IMR-90 (cell line): ENCODE data around the gene DICER1. TPM values are rescaled to one million over a fixed set of nuclear protein-coding genes. Genes with fewer than 3 reads are reported as not detected.

Experiments
- ATAC-seq: fragments of 200-7000 bp; cut with Tn5 transposase; 2 replicates; pipeline ENCODE4 v1.9.1; 2020; ENCODE audit warnings: low read depth, mild to moderate bottlenecking, moderate library complexity
- BruUV-seq: library from RNA; stranded (reverse); fragments of 400-500 nt; replicated peaks from 2 replicates; lab custom pipeline; 2021; lab: Mats Ljungman, UMichigan
- CTCF ChIA-PET: fragments of 300-600 bp; formaldehyde crosslinking; extraction: SDS; loops from one replicate; lab custom pipeline; 2021; ENCODE audit warnings: antibody characterized with exemption; lab: Yijun Ruan, JAX
- POLR2A ChIA-PET: fragments of 300-600 bp; sonication (Branson Sonifier 250); formaldehyde crosslinking; loops from one replicate; lab custom pipeline; 2022; ENCODE audit warnings: antibody characterized with exemption; ENCODE audit not compliant: unreplicated experiment; lab: Charles Lee
- DNase-seq: peaks from one replicate; pipeline ENCODE4 v3.0.0; 2013
- H2AFZ ChIP-seq: replicated peaks from 2 replicates; pipeline ENCODE3; 2013; ENCODE audit warnings: low read length, mild to moderate bottlenecking; ENCODE audit not compliant: poor library complexity
- H2AK5ac ChIP-seq: 2 replicates; pipeline ENCODE4 v1.6.1; 2013; ENCODE audit warnings: low read depth, low read length, inconsistent platforms
- H2AK9ac ChIP-seq: replicated peaks from 2 replicates; pipeline ENCODE3; 2013; ENCODE audit warnings: mild to moderate bottlenecking, low read depth, low read length, moderate library complexity; ENCODE audit not compliant: poor library complexity
- H2BK120ac ChIP-seq: 2 replicates; pipeline ENCODE4 v1.6.1; 2013; ENCODE audit warnings: low read depth, low read length, inconsistent platforms
- H2BK15ac ChIP-seq: 3 replicates; pipeline ENCODE4 v1.6.1; 2013; ENCODE audit warnings: low read depth, low read length, inconsistent platforms
- H2BK20ac ChIP-seq: 2 replicates; pipeline ENCODE4 v1.6.1; 2013; ENCODE audit warnings: low read depth, mild to moderate bottlenecking, inconsistent platforms, low read length, moderate library complexity
- H2BK5ac ChIP-seq: 2 replicates; pipeline ENCODE4 v1.6.1; 2013; ENCODE audit warnings: mild to moderate bottlenecking, low read depth, low read length, inconsistent platforms; ENCODE audit not compliant: poor library complexity, severe bottlenecking
- H3K14ac ChIP-seq: replicated peaks from 2 replicates; pipeline ENCODE4 v1.6.1; 2013; ENCODE audit warnings: low read depth, low read length, inconsistent platforms
- H3K18ac ChIP-seq: 2 replicates; pipeline ENCODE4 v1.6.1; 2013; ENCODE audit warnings: low read depth, low read length, control low read depth
- H3K23ac ChIP-seq: 2 replicates; pipeline ENCODE4 v1.6.1; 2013; ENCODE audit warnings: low read depth, low read length, inconsistent platforms
- H3K27ac ChIP-seq: 2 replicates; pipeline ENCODE4 v1.5.1; 2013; ENCODE audit warnings: mild to moderate bottlenecking, control low read depth, low read length; ENCODE audit not compliant: insufficient read depth
- H3K27me3 ChIP-seq: 2 replicates; pipeline ENCODE4 v1.6.1; 2013; ENCODE audit warnings: low read length; ENCODE audit not compliant: control insufficient read depth, insufficient read depth
- H3K36me3 ChIP-seq: 2 replicates; pipeline ENCODE4 v1.6.1; 2013; ENCODE audit warnings: low read length, mixed read lengths; ENCODE audit not compliant: control insufficient read depth, insufficient read depth
- H3K4ac ChIP-seq: 2 replicates; pipeline ENCODE4 v1.6.1; 2013; ENCODE audit warnings: low read depth, low read length, inconsistent platforms
- H3K4me1 ChIP-seq: 2 replicates; pipeline ENCODE4 v1.6.1; 2013; ENCODE audit warnings: low read length, mixed read lengths; ENCODE audit not compliant: control insufficient read depth, insufficient read depth
- H3K4me2 ChIP-seq: 2 replicates; pipeline ENCODE4 v1.6.1; 2013; ENCODE audit warnings: low read depth, mild to moderate bottlenecking, control low read depth, low read length, moderate library complexity
- H3K4me3 ChIP-seq: 2 replicates; pipeline ENCODE4 v1.5.1; 2013; ENCODE audit warnings: low read depth, mild to moderate bottlenecking, control low read depth, low read length, moderate library complexity; ENCODE audit not compliant: insufficient read depth
- H3K56ac ChIP-seq: 2 replicates; pipeline ENCODE4 v1.6.1; 2013; ENCODE audit warnings: low read length, inconsistent platforms; ENCODE audit not compliant: insufficient read depth; ENCODE audit errors: extremely low read depth
- H3K79me1 ChIP-seq, 2 experiments: 2 replicates each; pipeline ENCODE4 v1.6.1; 2013; ENCODE audit warnings: low read length in 2 of 2, inconsistent platforms in 1 of 2, low read depth in 1 of 2
- H3K9ac ChIP-seq: 2 replicates; pipeline ENCODE4 v1.6.1; 2013; ENCODE audit warnings: low read depth, low read length, control low read depth
- H3K9me1 ChIP-seq: 2 replicates; pipeline ENCODE4 v1.6.1; 2013; ENCODE audit warnings: low read length, inconsistent platforms; ENCODE audit not compliant: insufficient read depth
- H3K9me3 ChIP-seq: 2 replicates; pipeline ENCODE4 v1.6.1; 2013; ENCODE audit warnings: low read length; ENCODE audit not compliant: control insufficient read depth, insufficient read depth
- H4K20me1 ChIP-seq: 2 replicates; pipeline ENCODE4 v1.6.1; 2013; ENCODE audit warnings: low read length, inconsistent platforms; ENCODE audit not compliant: insufficient read depth
- H4K5ac ChIP-seq: 2 replicates; pipeline ENCODE4 v1.6.1; 2013; ENCODE audit warnings: mild to moderate bottlenecking, low read depth, low read length, control low read depth
- H4K8ac ChIP-seq, 2 experiments: 2 replicates each; pipeline ENCODE4 v1.6.1; 2013; ENCODE audit warnings: low read depth in 2 of 2, low read length in 2 of 2, control low read depth in 1 of 2, inconsistent platforms in 1 of 2
- H4K91ac ChIP-seq: 2 replicates; pipeline ENCODE4 v1.6.1; 2013; ENCODE audit warnings: low read depth, low read length, inconsistent platforms; ENCODE audit not compliant: insufficient read depth
- CEBPB ChIP-seq: IDR thresholded peaks from 2 replicates; pipeline ENCODE4 v1.6.1; 2012; ENCODE audit warnings: low read depth, low read length, improper control_type of control experiment
- CHD1 ChIP-seq: IDR thresholded peaks from 2 replicates; pipeline ENCODE4 v1.6.1; 2012; ENCODE audit warnings: low read depth, low read length, improper control_type of control experiment
- CTCF ChIP-seq: conservative IDR thresholded peaks from 2 replicates; pipeline ENCODE4 v1.5.1; 2012; ENCODE audit warnings: mild to moderate bottlenecking, low read depth, low read length, improper control_type of control experiment
- FOS ChIP-seq: fragments of 150-350 bp; IDR thresholded peaks from 2 replicates; pipeline ENCODE4 v1.6.1; 2016; ENCODE audit warnings: low read depth, low read length
- MAZ ChIP-seq: IDR thresholded peaks from 2 replicates; pipeline ENCODE4 v1.6.1; 2012; ENCODE audit warnings: low read depth, mild to moderate bottlenecking, low read length, improper control_type of control experiment, moderate library complexity, borderline replicate concordance
- MXI1 ChIP-seq: IDR thresholded peaks from 2 replicates; pipeline ENCODE4 v1.6.1; 2012; ENCODE audit warnings: low read depth, mild to moderate bottlenecking, low read length, moderate library complexity, borderline replicate concordance
- NFE2L2 ChIP-seq: fragments of 150-350 bp; IDR thresholded peaks from 2 replicates; pipeline ENCODE4 v1.6.1; 2016; ENCODE audit warnings: low read depth, mild to moderate bottlenecking, low read length
- RAD21 ChIP-seq: IDR thresholded peaks from 2 replicates; pipeline ENCODE4 v1.6.1; 2012; ENCODE audit warnings: low read length, improper control_type of control experiment
- RCOR1 ChIP-seq: IDR thresholded peaks from 2 replicates; pipeline ENCODE4 v1.6.1; 2012; ENCODE audit warnings: mild to moderate bottlenecking, low read length, improper control_type of control experiment; ENCODE audit not compliant: insufficient replicate concordance
- SMC3 ChIP-seq: fragments of 150-350 bp; IDR thresholded peaks from 2 replicates; pipeline ENCODE4 v1.6.1; 2016; ENCODE audit warnings: low read depth, mild to moderate bottlenecking, antibody characterized with exemption, low read length, moderate library complexity
- WGBS, 2 experiments: methylation state at CpG; one replicate each; pipeline versions ENCODE4 v1.1.5 to v1.1.7; 2013; ENCODE audit warnings: missing lambda C conversion rate in 2 of 2; ENCODE audit not compliant: insufficient read length in 1 of 2; ENCODE audit errors: extremely low coverage in 2 of 2; 5-methylcytosine and 5-hydroxymethylcytosine counted together
- dilution Hi-C: fragments of 300-500 bp; cut with HindIII; formaldehyde crosslinking; loops from one replicate; pipeline ENCODE4 v1.14.3; 2018; ENCODE audit warnings: low sequenced_read_pairs; ENCODE audit not compliant: unreplicated experiment
- in situ Hi-C: fragments of 300-500 bp; cut with MboI; formaldehyde crosslinking; loops from 3 replicates; pipeline ENCODE4 v1.14.3; 2019; ENCODE audit warnings: low sequenced_read_pairs, inconsistent platforms, mixed read lengths
- intact Hi-C: fragments of 100-400 bp; cut with micrococcal nuclease; formaldehyde crosslinking; loops from 2 replicates; pipeline ENCODE4 v1.10.0; 2022
- polyA plus RNA-seq, 3 experiments: library from polyadenylated mRNA; depleted of rRNA; stranded (reverse); fragments of >200 nt; gene quantifications; 2 replicates each; pipeline ENCODE4 v1.2.3, GENCODE V29; 2012; ENCODE audit warnings: low replicate concordance in 1 of 3
- total RNA-seq: library from RNA; depleted of rRNA; stranded (reverse); fragments of >200 nt; gene quantifications from 2 replicates; pipeline ENCODE4 v1.2.3, GENCODE V29; 2012
- TF ChIP-seq, protein P1 (sequence below): fragments of 150-350 bp; IDR thresholded peaks from 2 replicates; pipeline ENCODE4 v1.6.1; 2016; ENCODE audit warnings: low read depth, mild to moderate bottlenecking, low read length, moderate library complexity, borderline replicate concordance

DICER1 gene
- total and polyA plus RNA-seq, 2 of the 4 experiments (the other 2 are of a cell fraction) = 9.7 to 49.5 TPM

GRCh38 chr14:95163666-95164065, 6.3 kb upstream of the DICER1 start:
- in situ Hi-C loops (no loop called here), dilution Hi-C loops (no loop called here), intact Hi-C loops (no loop called here)
- H2BK120ac ChIP-seq = no peak overlapping the region
- H3K4me1 ChIP-seq = no peaks in the 10 kb centered on the region
- no peak overlapping the region for H2BK20ac ChIP-seq
- no peak overlapping the region for H3K9ac ChIP-seq
- no peak for ATAC-seq
- H3K18ac ChIP-seq = no peak overlapping the region
- no peaks in the 10 kb centered on the region for H4K20me1 ChIP-seq
- no peak overlapping the region for H2BK15ac ChIP-seq
- H3K23ac ChIP-seq = no peak overlapping the region
- H3K79me1 ChIP-seq = no peaks in the 10 kb centered on the region
- no peak overlapping the region for H2AK5ac ChIP-seq
- no peak overlapping the region for H2AFZ ChIP-seq
- POLR2A ChIA-PET = no interaction called here
- no peak overlapping the region for H4K91ac ChIP-seq
- WGBS, 2 experiments = 83% methylated on average over 1 of the region's 3 CpGs; no CpG with 5 or more reads in 1 of the 2 experiments
- no peak overlapping the region for H2BK5ac ChIP-seq
- TF ChIP-seq CTCF (no peak), MXI1 (no peak), RAD21 (no peak), NFE2L2 (no peak), FOS (no peak), CEBPB (no peak), MAZ (no peak), CHD1 (no peak), RCOR1 (no peak), SMC3 (no peak)
- TF ChIP-seq, protein P1, sequence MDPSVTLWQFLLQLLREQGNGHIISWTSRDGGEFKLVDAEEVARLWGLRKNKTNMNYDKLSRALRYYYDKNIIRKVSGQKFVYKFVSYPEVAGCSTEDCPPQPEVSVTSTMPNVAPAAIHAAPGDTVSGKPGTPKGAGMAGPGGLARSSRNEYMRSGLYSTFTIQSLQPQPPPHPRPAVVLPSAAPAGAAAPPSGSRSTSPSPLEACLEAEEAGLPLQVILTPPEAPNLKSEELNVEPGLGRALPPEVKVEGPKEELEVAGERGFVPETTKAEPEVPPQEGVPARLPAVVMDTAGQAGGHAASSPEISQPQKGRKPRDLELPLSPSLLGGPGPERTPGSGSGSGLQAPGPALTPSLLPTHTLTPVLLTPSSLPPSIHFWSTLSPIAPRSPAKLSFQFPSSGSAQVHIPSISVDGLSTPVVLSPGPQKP = no peak
- no peak overlapping the region for H3K27ac ChIP-seq
- no peak overlapping the region for H4K8ac ChIP-seq
- H3K9me3 ChIP-seq = no peaks in the 10 kb centered on the region
- no peak overlapping the region for H2AK9ac ChIP-seq
- no peak overlapping the region for H4K5ac ChIP-seq
- H3K14ac ChIP-seq = no peak overlapping the region
- no peak overlapping the region for H3K4me2 ChIP-seq
- no TSS peak for BruUV-seq
- no peaks in the 10 kb centered on the region for H3K36me3 ChIP-seq
- no peak overlapping the region for H3K4ac ChIP-seq
- H3K56ac ChIP-seq = no peak overlapping the region
- CTCF ChIA-PET = no interaction called here
- no peak overlapping the region for H3K4me3 ChIP-seq
- no peaks in the 10 kb centered on the region for H3K27me3 ChIP-seq
- H3K9me1 ChIP-seq = no peaks in the 10 kb centered on the region
- DNase-seq = no peak
